ENCODE data around the gene ICAM5.

ICAM5 gene

DNA sequence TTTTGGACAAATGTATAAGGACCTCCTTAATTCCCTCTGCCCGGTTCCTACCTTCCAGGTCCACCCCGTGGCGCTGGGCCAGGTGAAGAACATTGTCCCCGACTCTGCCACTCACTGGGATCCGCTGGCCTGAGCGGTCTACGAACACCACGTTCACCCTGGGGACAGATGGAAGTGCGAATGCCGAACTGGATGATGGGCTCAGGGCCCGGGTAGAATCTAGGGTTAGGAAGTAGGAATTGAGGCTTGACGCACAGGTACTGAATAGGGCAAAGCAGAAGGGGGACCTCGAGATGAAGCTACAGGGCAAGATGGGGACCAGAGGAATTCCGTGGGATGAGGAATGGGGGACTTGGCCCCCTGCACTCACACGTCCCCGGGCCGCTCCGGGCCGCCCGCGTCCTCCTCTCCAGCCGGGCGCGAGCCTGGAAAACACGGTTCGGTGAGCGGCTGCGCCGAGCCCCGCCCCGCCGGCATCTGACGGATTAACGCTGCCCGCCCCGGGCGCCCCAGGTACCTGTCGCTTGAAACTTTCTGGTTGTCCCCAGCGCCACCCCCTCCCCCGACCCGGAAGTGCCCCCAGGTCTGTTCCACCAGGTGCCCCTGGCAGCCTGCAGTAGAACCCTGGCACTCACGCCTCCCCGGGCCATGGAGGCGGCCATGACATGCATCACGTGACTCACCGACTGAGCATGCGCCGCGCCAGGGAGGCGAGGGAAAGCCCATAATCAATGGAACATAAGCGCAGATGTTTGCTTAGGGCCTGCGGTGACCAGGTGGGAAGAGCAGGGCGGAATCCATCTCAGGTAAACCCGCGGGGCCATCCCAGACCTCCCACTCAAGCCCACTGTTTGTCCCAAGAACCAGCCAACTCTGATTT lies 25.8 kb downstream of the ICAM5 start, which contains the start of gene FDX2:
FDX2 (minus strand) TSS at position 681 of the 880 bp plus-strand sequence; CDS start at position 662, 19 bp downstream.
- intact Hi-C loops (cut with micrococcal nuclease) = no loop called here
- H3K27ac Mint-ChIP-seq = peak within 1 kb of the TSS; percentile 63

DNA sequence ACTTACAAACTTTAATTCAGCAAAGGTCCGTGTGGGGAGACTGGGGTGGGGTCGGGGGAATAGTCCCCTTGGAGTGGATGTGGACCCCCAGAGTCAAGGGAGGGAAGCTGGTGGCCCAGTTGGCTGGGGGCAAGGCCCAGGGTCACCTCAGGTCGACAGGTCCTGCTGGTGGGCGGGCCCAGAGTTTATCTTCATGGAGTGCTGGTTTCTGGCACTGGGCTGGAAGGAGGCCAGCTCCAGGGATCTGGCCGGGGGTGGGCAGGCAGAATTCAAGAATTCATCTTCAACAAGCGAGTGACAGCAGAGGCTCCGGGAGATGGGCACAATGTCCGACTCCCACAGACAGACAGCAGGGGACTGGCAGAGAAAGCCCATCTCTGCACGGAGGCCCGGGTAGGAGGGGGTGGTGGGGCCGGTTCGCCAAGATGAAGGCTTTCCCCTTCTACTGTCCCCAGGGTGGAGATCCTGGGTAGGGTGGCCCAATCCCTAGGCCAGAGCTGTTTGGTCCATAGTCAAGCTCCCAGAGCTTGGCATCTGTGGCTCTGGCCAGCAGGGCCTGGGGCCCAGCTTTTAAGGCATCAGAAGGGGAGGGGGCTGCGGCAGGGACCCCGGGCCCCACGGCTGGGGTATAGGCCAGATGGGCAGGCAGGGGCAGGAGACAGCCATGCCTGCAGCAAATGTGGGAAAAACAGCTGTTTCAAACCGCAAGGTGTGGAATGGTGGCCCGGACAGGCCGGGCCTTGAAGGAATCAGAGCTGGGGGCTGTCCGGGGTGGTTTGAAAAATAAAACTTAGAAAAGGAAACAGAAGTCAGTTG lies 26.7 kb downstream of the ICAM5 start:
- intact Hi-C loops (cut with micrococcal nuclease) = no loop called here
- Mint-ChIP-seq H3K36me3 (ENCODE audit: low read depth) (peaks cover 76% of the 10 kb centered on the region), H3K4me3 (no peak overlapping the region), H3K4me1 (ENCODE audit: low read depth) (peaks cover 14% of the 10 kb centered on the region), H3K9me3 (no peaks in the 10 kb centered on the region), H3K27me3 (no peaks in the 10 kb centered on the region), H3K27ac (peak overlapping the region; percentile 63)

More for the DNA sequence above, 25.8 kb downstream of the ICAM5 start, which contains the start of gene FDX2:
- H3K4me1 Mint-ChIP-seq (ENCODE audit: low read depth) = peaks cover 20% of the 10 kb centered on the region
- no peaks in the 10 kb centered on the region for H3K9me3 Mint-ChIP-seq
- peak within 1 kb of the TSS; percentile 88 for H3K4me3 Mint-ChIP-seq
- H3K27me3 Mint-ChIP-seq = no peaks in the 10 kb centered on the region
- peaks cover 71% of the 10 kb centered on the region for H3K36me3 Mint-ChIP-seq (ENCODE audit: low read depth)

DNA sequence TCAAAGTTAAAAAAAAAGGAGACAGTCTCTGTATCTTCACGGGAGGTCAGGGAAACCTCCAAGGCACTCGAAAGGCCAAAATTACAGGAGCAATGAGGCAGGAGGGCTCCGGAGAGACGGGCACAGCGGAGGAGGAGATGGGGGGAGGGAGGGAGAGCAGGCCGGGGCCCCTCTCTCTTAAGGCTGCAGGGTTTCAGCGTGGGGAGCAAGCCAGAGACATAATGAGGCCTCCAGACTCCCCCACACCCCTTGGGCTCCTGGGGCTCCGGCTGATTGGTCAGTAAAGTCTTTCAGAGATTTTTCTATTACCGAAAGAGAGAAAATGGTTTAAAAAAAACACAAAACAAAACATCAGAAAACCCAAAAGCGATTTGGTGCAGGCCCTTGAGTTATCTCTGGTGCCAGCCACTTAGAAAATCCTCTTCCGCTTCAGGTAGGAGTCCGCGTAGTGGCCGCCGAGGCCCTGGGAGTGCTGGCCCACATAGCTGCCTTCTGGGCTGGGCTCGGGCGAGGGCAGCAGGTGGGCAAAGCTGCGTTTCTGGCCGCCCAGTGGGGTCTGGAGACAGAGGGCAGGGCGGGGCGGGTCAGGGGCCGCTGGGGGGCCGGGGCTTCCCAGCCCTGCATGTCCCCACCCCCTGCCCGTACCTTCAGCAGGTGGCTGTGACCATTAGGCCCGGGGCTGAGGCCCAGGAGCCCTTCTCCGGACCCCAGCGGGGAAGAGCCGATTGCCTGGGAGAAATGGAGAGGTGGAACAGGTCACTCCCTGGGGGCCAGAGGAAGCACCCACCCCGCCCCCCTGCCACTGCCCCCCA lies 27.5 kb downstream of the ICAM5 start:
- intact Hi-C loops (cut with micrococcal nuclease) = no loop called here
- Mint-ChIP-seq H3K4me3 (no peak overlapping the region), H3K9me3 (no peaks in the 10 kb centered on the region), H3K27ac (peak overlapping the region; percentile 63), H3K4me1 (ENCODE audit: low read depth) (peaks cover 14% of the 10 kb centered on the region), H3K27me3 (no peaks in the 10 kb centered on the region), H3K36me3 (ENCODE audit: low read depth) (peaks cover 83% of the 10 kb centered on the region)

DNA sequence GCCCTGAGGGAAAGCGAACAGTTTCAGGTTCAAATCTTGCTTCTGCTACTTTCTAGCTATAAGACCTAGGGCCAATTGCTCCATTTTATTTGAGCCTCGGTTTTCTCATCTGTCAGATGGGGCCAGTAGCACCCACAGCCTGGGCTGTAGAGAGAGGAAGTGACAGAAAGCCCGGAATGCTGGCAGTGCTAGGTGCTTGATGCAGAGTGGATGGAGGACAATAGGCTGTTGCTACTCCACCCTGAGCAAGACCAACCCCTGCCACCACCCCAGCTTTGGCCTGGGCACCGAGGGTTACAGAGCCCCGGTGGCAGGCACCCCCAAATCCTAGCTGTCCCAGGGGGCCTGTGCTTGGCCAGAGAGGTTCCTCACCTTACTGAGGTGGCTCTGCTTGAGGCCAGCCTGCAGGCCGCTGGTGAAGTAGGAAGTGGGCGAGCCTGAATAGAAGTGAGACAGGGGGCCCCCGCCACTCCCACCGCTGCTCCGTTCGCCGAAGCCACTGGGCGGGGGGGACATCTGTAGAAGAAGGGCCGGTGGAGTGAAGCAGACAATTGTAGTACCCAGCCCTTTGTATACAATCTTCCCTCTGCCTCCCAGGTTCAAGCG lies 28.2 kb downstream of the ICAM5 start:
- no peaks in the 10 kb centered on the region for H3K9me3 Mint-ChIP-seq
- no peak overlapping the region for H3K4me3 Mint-ChIP-seq
- no peaks in the 10 kb centered on the region for H3K27me3 Mint-ChIP-seq
- peaks cover 14% of the 10 kb centered on the region for H3K4me1 Mint-ChIP-seq (ENCODE audit: low read depth)
- no peak overlapping the region for H3K27ac Mint-ChIP-seq
- intact Hi-C loops (cut with micrococcal nuclease) = no loop called here
- H3K36me3 Mint-ChIP-seq (ENCODE audit: low read depth) = peaks cover 83% of the 10 kb centered on the region

DNA sequence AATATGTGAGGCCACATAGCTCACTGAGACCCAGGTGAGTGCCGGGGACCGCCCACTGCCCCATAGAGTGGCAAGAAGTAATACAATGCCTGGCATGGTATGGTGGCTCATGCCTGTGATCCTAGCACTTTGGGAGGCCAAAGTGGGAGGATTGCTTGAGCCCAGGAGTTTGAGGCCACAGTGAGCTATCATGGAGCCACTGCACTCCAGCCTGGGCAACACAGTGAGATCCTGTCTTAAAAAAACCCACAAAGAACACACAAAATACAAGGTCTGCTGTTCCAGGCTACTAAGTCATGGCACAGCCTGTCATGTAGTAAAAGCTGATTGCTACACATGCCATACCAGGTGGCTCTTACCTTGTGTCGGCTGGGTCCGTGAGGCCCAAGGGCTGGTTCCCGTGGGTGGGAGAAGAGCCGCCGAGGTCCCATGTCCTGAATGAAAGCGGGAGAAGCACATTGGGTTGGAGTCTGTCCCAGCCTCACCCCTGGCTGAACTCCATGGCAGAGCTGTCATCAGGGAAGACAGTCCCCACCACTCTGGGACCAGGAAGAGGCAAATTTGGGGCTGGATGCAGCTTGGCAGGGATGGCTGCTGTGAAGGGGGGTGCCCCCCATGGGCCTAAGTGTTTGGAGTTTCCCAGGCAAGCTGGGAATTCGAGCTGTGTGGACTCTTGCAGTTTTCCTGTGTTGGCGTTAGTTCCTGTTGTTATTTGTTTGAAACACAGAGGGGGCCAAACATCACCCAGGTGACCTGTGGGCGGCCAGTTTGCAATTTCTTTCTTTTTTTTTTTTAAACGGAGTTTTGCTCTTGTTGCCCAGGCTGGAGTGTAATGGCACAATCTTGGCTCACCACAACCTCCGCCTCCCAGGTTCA lies 29.3 kb downstream of the ICAM5 start:
- no peak overlapping the region for H3K4me3 Mint-ChIP-seq
- H3K27me3 Mint-ChIP-seq = no peaks in the 10 kb centered on the region
- peaks cover 14% of the 10 kb centered on the region for H3K4me1 Mint-ChIP-seq (ENCODE audit: low read depth)
- intact Hi-C loops (cut with micrococcal nuclease) = no loop called here
- H3K36me3 Mint-ChIP-seq (ENCODE audit: low read depth) = peaks cover 90% of the 10 kb centered on the region
- H3K9me3 Mint-ChIP-seq = no peaks in the 10 kb centered on the region
- H3K27ac Mint-ChIP-seq = no peak overlapping the region

DNA sequence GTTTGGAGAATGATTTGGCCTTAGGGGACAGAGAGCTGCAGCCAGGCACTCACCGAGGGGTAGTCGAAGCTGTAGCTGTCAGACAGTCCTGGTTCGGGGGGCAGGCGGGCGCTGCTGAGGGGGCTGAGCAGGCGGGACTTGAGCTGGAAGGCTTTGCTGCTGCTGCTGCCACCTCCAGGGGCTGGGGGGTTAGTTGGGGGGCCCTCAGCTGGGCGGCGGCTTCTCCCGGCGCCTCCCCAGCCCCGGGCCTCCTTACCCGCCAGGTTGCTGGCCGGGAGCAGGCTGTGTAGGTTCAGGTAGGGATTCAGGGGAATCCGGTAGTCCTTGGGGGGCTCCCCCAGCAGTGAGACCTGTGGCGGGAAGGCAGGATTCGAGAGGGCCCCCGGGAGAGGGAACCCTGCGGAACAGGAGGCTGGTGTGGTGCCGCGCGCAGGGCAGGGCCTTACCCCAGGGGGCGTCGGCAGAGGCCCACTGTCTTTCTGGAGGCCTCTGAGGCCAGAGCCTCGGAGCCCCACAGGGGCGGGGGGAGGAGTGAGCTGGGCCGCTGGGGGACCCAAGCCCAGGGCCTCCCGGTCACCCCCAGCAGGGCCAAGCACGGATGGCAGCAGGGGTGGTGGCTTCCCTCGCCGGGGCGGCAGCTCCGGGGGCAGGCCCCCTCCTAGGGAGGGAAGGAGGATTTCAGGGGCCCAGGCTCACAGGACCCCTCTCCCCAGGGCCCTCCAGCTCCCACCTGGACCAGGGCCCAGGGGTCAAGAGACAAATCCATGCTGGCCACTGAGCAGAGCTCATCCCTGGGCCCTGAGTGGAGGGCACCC lies 31.1 kb downstream of the ICAM5 start:
- Mint-ChIP-seq H3K9me3 (no peaks in the 10 kb centered on the region), H3K27me3 (no peaks in the 10 kb centered on the region), H3K36me3 (ENCODE audit: low read depth) (peaks cover 100% of the 10 kb centered on the region), H3K27ac (no peak overlapping the region), H3K4me3 (no peak overlapping the region), H3K4me1 (ENCODE audit: low read depth) (no peaks in the 10 kb centered on the region)
- intact Hi-C loops (cut with micrococcal nuclease) = no loop called here

DNA sequence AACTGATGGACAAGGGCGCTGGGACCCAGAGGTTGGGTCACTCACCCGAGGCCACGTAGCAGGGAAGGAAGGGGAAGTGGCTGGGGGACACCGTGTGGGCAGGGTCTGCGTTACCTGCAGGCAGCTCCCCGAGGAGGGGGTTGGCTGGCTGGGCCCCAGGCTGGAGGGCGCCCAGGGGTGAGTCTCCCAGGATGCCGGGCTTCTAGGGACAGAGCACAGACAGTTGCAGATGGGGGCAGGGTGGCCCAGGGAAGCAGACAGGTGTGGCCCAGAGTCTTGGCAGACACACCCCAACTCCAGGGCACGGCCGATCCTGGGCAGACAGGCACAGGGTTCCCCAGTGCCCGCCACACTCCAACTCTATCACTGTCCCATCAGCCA lies 31.7 kb downstream of the ICAM5 start:
- Mint-ChIP-seq H3K27ac (no peak overlapping the region), H3K4me1 (ENCODE audit: low read depth) (no peaks in the 10 kb centered on the region), H3K36me3 (ENCODE audit: low read depth) (peaks cover 100% of the 10 kb centered on the region), H3K9me3 (no peaks in the 10 kb centered on the region), H3K27me3 (no peaks in the 10 kb centered on the region), H3K4me3 (no peak overlapping the region)
- intact Hi-C loops (cut with micrococcal nuclease) = no loop called here

DNA sequence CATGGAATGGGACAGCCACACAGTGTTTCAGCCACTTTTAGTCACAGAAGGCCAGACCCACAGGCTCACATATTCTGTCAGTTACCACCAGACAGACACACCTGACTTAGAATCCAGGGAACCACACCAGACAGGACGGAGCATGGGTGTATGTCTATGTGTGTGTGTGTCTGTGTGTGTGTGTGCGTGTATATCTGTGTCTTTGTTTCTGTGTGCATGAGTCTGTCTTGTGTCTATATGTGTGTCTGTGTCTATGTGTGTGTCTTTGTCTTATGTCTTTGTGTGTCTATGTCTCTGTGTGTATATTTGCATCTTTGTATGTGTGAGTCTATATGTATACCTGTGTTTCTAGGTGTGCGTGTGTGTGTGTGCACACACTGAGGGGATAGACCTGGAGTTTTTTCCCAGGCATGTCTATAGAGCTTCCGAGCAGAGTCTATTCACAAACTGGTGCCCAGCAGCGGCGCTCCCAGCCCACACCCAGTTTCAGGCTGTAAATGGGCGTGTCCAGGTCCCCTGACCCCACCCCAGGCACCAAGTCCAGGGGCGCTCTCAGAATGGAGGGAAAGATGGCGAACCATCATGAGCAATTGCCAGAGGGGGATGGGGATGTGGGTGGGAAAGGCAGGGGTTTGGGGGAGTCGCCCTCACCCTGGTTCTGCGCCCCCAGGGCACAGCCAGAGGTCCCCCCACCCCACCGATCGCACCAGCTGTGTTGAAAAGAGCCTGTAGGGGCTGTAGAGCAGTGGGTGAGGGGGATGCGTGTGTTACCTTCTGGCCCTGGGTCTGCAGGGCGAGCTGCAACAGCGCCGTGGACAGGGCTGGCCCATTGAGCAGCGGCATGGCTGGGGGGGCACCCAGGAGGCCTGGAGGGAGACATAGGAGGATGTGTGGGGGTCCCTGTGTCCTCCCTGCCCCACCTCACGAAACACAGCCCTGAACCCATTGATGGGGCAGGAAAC lies 32.4 kb downstream of the ICAM5 start:
- Mint-ChIP-seq H3K4me1 (ENCODE audit: low read depth) (no peaks in the 10 kb centered on the region), H3K9me3 (no peaks in the 10 kb centered on the region), H3K36me3 (ENCODE audit: low read depth) (peaks cover 100% of the 10 kb centered on the region), H3K27ac (no peak overlapping the region), H3K4me3 (no peak overlapping the region), H3K27me3 (no peaks in the 10 kb centered on the region)
- intact Hi-C loops (cut with micrococcal nuclease) = no loop called here

DNA sequence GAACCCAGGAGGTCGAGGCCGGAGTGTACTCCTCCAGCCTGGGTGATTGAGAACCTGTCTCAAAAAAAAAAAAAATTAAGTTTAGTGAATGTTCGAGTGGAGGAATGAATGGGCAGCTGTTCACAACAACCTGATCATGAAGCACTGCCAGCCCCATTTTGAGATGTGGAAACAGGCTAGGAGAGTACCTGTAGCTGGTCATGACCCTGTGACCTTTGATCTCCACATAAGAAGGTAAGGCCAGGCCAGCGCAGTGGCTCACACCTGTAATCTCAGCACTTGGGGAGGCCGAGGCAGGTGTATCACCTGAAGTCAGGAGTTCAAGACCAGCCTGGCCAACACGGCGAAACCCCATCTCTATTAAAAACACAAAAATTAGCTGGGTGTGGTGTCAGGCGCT lies 36.0 kb downstream of the ICAM5 start:
- no peak overlapping the region for H3K4me3 Mint-ChIP-seq
- intact Hi-C loops (cut with micrococcal nuclease) = no loop called here
- no peaks in the 10 kb centered on the region for H3K9me3 Mint-ChIP-seq
- peaks cover 98% of the 10 kb centered on the region for H3K36me3 Mint-ChIP-seq (ENCODE audit: low read depth)
- H3K4me1 Mint-ChIP-seq (ENCODE audit: low read depth) = no peaks in the 10 kb centered on the region
- H3K27ac Mint-ChIP-seq = no peak overlapping the region
- H3K27me3 Mint-ChIP-seq = no peaks in the 10 kb centered on the region

DNA sequence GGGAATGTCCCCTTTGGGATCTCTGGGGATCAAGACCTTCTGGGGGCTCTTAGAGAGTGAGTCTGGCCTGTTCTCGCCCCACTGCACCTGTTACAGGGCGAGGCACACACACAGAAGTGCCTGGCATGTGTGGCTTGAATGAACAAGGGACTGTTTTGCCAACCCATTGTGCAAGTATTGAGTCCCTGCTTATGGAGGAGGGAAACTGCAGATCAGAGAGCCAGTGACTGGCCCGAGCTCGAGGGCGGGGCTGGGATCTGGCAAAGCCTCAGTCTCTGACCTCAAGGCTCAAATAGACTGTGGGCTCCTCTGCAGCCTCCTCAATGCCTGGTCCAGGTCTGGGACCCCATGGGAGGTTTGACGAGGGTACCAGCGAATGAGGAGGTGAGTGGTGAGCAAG lies 38.0 kb downstream of the ICAM5 start:
- intact Hi-C loops (cut with micrococcal nuclease) = no loop called here
- Mint-ChIP-seq H3K27me3 (no peaks in the 10 kb centered on the region), H3K9me3 (no peaks in the 10 kb centered on the region), H3K4me1 (ENCODE audit: low read depth) (peaks cover 12% of the 10 kb centered on the region), H3K27ac (peak overlapping the region; percentile 45), H3K4me3 (no peak overlapping the region), H3K36me3 (ENCODE audit: low read depth) (peaks cover 79% of the 10 kb centered on the region)

All from dendritic cell treated with granulocyte-macrophage colony-stimulating factor and Interleukin-4, amounts not matched to agents 40 ng/mL and 50 ng/mL, for 4 days (primary cell).